Activated CD8-positive, alpha-beta memory T cell treated with anti-CD3 and anti-CD28 coated beads for 48 hours (primary cell): ENCODE measurements around the gene DNAH3.
"Not testable (repeated sequence)": the region's sequence is repeated elsewhere in the genome, so short reads cannot be mapped to it uniquely, and the experiment has no call there.

ENCODE experiments used
- DNase-seq, 3 experiments: peaks; one replicate each; pipeline ENCODE4 v3.0.0-alpha.2; 2020; ENCODE audit warnings: low read depth in 2 of 3, low spot score in 2 of 3

Gene DNAH3

DNA sequence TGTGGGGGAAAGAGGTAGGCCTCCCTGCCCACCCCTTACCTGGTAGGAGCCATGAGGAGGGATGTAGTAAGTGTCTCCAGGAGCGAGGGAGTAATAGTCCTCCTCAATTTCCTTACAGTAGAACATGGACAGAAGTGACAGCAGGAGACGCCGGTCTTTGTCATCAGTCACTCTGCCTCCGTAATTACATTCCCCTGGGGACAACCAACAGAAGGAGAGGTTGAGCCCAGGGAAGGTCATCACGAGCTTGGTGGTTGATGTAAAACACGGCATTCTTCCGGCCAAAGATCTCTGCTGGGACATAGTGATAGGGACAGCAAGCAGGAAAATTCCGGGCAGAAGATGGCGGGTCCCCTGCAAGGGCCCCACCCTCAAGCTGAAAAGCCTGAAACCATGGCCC is 202.2 kb downstream of the DNAH3 start:
- no peak for DNase-seq

DNA sequence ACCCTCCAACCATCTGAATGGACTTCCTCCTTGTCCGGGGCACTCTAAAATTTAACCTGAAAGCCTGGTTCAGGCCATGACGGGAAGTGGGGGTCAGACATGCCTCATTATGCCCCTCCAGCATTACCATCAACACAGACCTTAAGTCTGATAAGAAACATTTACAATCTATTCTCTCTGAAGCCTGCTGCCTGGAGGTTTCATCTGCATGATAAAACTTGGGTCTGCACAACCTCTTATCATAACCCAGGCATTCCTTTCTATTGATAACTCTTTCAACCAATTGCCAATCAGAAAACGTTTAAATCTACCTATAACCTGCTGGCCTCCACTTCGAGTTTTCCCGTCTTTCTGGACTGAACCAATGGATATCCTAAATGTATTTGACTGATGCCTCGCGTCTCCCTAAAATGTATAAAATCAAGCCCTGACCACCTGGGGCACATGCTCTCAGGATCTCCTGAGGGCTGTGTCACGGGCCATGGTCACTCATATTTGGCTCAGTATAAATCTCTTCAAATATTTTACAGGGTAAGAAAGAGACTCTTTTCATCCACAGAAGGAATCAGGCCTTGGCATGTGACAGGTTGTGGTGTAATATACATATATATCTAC is 204.5 kb downstream of the DNAH3 start:
- no peak for DNase-seq

DNA sequence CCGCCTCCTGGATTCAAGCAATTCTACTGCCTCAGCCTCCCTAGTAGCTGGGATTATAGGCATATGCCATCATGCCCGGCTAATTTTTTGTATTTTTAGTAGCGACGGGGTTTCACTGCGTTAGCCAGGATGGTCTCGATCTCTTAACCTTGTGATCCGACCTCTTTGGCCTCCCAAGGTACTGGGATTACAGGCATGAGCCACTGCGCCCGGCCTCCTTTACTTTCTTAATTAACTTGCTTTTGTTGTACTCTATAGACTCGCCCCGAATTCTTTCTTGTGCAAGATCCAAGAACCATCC is 205.1 kb downstream of the DNAH3 start:
- not testable (repeated sequence) for DNase-seq

DNA sequence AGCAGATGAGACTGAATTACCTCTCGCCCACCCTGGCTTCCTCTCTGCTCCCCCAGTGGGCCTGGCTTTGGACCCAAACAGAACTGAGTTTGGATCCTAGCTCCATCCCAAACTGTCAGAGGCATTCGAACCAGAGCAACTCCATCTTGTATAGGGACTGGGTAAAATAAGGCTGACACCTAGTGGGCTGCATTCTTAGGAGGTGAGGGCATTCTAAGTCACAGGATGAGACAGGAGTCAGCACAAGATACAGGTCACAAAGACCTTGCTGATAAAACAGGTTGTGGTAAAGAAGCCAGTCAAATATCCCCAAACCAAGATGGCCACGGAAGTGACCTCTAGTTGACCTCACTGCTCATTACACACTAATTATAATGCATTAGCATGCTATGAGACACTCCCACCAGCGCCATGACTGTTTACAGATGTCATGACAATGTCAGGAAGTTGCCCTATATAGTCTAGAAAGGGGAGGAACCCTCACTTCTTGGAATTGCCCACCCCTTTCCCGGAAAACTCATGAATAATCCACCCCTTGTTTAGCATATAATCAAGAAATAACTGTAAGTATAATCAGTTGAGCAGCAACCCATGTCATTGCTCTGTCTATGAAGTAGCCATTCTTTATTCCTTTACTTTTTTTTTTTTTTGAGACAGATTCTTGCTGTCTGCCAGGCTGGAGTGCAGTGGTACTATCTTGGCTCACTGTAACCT is 205.6 kb downstream of the DNAH3 start:
- peak; percentile 5 to 30 (median 13) for DNase-seq

DNA sequence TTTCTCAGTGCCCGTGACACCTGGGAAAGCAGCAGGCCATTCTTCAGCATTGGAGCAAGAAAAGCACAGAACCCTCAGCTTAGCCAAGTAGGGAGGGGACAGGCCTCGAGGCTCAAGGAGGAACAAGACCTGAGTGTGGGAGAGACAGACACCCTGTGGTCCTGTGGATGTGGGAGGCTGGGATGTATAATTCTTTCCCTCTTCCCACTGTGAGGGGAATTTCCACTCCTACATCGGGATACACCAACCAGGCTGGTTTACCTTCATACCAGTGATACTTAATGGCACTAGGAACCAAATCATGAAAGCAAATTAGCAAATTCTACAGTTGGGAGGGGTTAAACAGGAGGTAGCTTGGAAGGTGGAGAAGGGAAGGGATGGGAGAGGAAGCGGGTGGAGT is 208.4 kb downstream of the DNAH3 start:
- no peak for DNase-seq

DNA sequence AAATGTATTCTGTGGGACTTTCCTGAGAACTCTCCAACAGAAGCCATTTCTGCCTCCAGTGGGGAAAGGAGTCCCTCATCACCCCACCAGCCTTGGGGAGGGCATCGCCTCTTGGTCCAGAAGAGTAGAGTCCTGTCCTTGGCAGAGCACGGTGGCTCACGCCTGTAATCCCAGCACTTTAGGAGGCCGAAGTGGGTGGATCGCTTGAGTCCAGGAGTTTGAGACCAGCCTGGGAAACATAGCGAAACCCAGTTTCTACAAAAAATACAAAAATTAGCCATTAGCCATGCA is 209.1 kb downstream of the DNAH3 start:
- DNase-seq = no peak

DNA sequence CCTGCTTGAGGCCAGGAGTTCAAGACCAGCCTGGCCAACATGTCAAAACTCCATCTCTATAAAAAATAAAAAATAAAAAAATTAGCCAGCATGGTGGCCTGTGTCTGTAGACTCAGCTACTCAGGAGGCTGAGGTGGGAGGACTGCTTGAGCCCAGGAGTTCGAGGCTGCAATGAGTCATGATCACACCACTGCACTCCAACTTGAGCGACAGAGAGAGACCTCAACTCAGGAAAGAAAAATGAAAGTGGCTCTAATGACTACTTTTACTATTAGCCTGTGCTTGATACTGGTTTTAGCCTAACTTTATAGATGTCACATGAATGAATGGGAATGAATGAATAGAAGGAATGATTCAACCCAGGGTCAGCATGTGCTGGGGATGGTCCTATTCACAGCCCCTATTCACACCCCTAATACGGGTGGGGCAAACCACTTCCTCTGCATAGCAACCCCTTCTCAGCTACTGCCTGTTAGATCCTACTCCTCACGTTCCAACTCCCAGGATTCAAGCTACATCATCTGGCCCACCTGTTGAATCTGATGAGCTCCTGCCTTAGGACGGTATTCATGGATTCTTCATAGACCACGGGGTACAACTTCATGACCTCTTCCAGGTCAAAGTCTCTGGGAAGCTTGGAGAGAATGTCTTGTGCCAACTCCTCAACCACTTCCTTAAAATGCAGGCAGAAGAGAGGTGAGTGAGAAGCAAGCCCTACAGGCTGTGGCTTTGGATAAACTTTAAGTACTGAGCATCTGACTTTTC is 209.6 kb downstream of the DNAH3 start:
- no peak for DNase-seq

DNA sequence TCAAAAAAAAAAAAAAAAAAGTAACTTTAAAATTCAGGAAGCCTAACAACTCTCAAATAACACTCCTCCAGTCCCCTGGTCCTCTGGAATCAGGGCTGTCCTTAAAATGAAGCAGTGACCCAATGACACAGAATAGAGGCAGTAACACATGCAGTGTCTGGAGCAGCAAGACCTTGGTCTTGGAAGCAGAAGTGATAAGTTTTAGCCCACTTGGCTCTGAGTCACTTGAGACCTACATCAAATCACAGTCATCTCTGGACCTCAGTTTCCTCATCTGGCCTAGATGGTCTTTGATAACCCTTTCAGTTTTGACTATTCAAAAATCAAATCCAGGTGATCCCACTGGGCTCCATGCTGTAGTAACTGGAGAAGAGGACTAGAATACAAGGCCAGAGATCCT is 211.0 kb downstream of the DNAH3 start:
- no peak for DNase-seq

DNA sequence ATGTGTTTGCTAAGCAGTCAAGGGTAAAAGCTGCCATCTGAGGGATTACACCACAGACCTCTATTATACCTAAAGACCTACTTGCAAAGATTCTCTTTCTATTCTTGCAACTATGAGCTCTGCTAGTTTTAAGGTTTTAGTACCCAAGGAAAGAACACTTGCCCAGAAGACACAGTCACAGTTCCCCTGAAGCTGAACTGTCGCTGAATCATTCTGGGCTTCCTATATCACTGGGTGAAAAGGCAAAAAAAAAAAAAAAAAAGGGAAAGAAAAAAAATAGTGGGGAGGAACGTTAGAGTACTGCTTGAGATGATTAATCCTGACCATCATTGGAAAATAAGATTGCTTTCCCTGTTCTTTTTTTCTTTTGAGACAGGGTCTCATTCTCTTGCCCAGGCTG is 212.2 kb downstream of the DNAH3 start:
- DNase-seq = no peak

DNA sequence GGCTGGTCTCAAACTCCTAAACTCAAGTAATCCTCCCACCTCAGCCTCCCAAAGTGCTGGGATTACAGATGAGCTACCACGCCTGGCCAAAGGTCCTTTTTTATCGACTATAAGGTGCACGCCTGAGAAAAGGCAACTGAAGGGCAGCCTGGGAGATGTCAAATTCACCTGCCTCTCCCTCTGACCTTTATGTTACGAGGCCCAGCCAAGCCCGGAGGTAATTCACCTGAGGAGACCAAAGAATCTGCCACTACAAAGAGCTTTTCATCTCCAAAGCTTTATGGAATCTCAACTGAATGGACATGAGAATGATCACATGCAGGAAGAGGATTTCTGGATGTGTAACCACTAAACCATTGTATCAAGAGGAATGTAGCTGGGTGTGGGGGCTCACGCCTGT is 212.9 kb downstream of the DNAH3 start:
- DNase-seq = no peak

DNA sequence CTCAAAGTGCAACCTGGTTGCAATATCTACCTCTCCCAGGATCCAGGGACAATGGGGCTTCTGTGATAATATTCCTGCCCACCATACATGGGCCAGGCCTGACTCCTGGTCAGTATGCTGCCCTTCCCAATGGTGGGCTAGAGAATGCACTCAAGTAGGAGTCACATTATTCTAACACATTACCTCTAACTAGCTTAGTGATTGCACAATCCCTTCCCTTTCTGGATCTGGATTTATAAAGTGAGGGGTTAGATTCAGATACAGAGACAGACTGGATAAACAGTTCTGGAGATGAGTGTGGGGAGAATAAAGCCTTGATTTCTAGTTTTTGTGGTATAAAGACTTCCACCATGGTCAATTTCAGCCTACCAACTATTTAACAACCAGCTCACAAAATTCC is 217.1 kb downstream of the DNAH3 start:
- DNase-seq = no peak

DNA sequence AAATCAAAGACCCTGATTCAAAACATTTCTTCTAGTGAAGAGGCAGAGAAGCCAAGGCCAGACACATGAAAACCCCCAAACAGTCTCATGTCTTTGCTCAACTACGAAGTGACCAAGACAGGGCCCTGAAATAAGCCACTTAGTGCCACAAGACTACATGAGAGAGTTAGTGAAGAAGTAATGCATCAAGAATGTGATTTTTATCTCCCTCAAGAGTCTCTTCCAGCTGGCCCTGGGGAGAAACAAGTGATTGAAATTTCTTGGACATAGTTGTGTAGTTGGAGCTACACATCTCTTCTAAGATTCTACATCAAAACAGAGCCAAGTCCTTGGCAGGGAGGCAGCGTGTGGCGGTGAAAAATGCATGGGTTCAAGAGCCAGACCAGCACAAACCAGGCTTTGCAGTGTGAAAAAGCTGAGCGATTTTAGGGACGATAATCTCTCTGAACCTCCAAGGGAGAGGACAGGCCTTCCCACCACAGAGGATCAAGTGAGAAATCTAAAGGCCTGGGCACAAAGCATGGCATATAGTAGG is 219.5 kb downstream of the DNAH3 start:
- DNase-seq = no peak

DNA sequence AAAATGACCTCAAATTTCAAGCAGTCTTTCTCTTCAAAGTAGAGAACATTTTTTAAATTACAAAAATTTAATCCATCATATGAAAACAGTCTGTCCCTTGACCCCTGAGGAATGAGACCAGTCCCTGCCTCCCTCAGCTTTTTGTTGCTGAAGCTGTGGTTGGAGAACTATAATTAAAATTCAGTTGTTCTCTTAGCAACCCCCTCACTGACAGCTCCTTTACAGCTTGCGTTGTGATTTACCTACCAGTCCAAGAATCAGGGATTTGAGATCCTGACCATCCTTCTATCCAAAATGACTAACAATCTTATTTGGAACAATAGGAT is 220.3 kb downstream of the DNAH3 start:
- no peak for DNase-seq

DNA sequence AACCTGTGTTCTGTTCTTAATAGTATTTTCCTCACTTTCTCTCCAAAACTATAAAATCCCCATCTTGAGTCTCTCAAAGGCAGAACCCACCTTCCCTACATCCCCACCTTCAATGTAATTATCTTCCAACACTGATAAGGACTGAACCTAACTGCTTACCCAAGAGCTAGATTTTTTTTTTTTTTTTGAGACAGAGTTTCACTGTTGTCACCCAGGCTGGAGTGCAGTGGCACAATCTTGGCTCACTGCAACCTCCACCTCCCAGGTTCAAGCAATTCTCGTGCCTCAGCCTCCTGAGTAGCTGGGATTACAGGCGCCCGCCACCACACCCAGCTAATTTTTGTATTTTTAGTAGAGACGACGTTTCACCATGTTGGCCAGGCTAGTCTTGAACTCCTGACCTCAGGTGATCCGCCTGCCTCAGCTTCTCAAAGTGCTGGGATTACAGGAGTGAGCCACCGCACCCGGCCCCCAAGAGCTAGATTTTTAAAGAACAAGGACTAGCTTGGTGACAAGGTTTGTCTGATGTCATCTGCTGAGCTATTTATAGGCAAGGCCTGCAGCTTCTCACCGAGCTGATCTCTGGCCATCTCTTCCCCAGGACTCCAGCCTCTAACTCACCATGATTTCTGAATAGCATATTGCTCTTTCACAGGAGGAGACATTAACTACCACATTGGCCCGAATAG is 220.8 kb downstream of the DNAH3 start:
- not testable (repeated sequence) for DNase-seq

DNA sequence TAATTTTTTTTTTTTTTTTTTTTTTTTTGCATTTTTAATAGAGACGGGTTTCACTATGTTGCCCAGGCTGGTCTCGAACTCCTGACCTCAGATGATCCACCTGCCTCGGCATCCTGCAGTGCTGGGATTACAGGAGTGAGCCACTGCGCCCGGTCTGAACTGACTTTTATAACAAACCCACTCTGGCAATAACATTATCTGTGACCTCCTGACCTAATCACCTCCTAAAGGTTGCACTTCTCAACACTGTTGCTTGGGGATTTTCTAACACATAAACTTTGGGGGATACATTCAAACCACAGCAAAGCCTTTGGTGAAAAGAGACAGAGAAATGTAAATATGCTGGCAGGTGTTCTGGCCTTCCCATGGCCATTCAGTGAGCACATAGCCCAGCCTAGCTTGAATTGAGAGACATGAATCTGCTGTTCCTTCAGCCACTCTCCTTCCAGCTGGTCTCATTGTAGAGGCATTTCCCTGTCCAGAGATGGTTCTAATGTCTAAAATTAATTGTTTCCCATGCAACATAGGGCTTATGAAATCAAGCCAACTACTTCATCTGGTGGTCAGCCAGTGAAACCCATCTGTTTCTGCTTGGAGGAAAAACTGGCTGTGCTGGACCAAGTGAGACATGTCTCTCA is 221.8 kb downstream of the DNAH3 start:
- no peak for DNase-seq

DNA sequence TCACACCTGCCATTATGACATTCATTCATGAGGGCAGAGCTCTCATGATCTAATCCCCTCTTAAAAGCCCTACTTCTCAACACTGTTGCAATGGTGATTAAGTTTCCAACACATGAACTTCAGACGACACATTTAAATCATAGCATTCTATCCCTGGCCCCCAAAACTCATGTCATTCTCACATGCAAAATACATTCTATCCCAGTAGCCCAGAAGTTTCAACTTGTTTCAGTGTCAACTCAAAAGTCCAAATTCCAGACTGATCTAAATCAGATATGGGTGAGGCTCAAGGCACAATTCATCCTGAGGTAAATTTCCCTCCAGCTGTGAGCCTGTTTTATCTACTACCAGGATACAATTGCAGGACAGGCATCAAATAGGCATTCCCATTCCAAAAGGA is 224.9 kb downstream of the DNAH3 start:
- no peak for DNase-seq

DNA sequence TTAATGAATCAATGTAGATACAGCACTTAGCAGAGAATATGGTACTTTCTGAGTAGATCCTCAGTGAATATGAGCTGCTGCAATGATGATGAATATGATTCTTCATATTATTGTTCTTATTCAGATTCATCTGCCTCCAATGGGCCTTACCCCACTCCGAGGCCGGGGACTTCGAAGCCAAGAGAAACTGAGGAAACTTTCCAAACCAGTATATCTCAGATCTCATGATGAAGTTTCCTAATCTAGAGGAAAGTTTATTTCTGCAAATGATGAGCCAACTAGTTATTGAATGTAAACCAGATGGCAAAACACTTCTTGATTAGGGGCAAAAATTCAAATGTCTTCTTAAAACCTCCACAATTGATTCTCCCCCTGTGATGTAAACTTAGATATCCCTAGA is 226.8 kb downstream of the DNAH3 start:
- no peak for DNase-seq

DNA sequence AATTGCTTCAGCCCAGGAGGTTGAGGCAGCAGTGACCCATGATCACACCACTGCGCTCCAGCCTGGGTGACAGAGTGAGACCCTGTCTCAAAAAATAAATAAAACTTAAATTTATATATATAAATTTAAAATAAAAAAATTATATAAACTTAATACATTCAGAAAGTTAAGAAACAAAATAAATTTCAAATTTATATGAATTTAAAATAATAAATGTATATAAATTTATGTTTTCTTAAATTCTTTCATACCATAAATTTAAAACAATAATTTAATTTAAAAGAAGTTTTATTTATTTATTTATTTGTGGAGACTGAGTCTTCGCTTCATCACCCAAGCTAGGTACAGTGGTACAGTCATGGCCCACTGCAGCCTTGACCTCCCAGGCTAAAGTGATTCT is 229.8 kb downstream of the DNAH3 start:
- DNase-seq = no peak

DNA sequence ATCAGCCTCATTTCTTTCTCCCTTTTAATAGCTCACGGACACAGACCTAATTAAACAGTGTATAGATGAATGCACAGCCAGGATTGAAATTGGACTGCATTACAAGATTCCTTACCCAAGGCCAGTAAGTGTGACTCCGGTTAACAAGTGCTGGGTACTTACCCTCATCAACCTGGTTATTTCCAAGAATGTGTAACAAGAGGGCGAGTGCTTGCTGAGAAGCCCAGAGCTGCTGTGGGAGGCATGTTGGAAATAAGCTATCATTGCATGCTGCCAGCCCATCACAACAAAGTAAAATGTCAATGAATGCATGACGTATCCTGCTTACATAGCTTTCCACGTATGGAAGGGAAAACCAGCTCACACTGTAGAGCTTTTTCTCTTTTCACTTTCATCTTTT is 230.6 kb downstream of the DNAH3 start:
- no peak for DNase-seq

DNA sequence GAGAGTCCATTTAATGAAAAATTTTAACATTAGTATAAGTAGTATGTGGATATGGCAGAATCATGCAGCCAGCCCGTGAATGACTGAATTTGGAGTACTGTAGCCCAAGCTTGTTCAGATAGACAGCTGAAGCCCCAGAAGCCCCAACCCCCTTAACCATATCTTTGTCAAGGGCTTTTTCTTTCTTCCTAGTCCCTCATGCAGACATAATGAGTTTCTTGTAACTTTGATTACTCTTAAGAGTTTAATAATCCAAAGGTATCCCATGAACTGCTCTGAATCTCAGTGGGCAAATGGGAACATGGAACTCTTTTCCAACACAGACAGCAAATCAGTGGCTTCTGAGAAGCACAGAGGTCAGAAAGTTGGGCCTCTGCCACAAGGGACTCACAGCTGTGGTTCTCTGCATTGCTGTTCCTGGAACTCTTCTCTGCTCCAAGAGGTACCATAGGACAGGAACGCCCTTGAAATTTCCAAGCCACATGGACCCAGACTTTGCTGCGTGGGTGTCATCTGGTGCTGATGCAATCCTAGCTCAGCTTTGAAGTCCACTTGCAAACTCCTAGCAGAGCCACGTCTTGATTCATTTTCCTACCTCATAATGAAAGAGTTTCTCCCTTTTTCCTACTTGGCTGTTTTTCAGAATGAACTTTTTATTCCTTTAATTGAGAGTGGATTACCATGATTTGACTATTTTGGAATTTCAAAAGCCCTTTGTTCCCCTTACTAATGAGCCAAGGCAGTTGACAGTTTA is 232.0 kb downstream of the DNAH3 start:
- DNase-seq = no peak

DNA sequence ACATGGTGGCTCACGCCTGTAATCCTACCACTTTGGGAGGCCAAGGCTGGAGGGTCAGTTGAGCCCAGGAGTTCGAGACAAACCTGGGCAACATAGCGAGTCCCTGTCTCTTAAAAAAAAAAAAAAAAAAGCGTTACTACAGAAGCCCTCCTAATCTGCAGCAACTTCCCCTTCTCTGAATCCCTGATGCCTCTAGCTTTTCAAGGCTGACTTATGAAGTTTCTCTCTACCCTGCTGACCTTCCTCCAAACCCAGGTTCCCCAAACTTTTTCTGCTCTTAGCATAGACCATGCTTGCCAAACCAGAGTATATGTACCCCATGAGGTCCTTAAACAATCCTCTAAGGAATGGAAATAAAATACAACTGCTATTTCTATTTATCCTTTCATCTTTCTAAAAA is 233.7 kb downstream of the DNAH3 start:
- no peak for DNase-seq
